Activated CD8-positive, alpha-beta memory T cell treated with anti-CD3 and anti-CD28 coated beads, Interleukin-2, amount 50 U/mL, for 24 hours (primary cell): ENCODE results near the gene NSL1.
"Not testable (repeated sequence)": the region's sequence is repeated elsewhere in the genome, so short reads cannot be mapped to it uniquely, and the experiment has no call there.

Source experiments
- DNase-seq: peaks from one replicate; pipeline ENCODE4 v3.0.0-alpha.2; 2020; ENCODE audit errors: extremely low read depth

The NSL1 gene

DNA sequence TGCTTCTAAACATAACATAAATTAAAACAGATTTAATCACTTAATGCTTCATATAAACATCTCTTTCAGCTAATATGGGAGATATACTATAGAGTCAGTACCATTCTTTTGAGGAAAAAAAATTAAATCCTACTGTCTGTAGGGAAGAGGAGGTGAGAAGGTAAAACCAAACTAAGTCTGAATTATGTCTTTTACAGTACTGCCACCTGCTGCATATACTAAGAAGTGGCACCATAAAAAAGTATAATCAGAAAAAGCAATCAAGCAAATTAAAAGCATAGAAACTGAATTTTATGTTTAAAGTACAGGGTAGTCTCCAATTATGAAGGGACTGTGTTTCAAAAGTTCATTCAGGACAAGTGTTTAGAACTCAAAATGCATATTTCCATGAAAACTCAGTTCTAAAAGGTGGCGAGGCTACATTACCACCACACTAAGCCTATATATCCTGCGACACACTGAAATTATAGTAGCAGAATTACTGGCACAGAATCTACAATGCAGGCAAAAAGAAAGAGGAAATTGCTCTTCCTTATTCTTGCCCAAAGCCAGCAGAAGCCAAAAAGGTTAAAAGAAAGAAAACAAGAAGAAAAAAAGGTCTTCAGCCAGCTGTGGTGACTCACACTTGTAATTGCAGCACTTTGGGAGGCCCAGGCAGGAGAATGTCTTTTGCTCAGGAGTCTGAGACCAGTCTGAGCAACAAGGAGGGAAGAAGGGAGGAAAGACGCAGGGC is 9.0 kb downstream of the NSL1 start:
- no peak for DNase-seq

DNA sequence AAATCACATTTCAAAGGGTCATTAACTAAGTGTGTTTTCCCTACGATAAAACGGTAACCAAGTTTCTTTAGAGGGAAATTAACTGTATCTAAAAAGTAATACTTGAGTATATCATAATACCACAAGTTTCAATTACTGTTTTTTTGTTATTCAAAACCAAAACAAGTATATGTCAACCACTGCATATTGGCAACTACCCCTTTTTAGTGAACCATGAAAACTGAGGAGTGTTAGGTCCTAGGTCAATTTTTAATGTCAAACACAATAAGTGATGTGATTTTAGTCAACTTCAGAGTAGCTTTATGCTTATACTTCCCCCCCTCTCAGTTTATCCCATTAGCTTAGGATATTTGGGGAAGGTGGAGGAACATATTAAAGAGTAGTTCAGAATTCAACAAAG is 10.4 kb downstream of the NSL1 start:
- DNase-seq = no peak

- no peak for DNase-seq
Observed at GRCh38 chr1:212780759-212781158, 10.8 kb downstream of the NSL1 start.

GRCh38 chr1:212779086-212779485 is 12.5 kb downstream of the NSL1 start:
- DNase-seq = not testable (repeated sequence)

- no peak for DNase-seq
Observed at GRCh38 chr1:212777151-212777550, 14.4 kb downstream of the NSL1 start.

DNA sequence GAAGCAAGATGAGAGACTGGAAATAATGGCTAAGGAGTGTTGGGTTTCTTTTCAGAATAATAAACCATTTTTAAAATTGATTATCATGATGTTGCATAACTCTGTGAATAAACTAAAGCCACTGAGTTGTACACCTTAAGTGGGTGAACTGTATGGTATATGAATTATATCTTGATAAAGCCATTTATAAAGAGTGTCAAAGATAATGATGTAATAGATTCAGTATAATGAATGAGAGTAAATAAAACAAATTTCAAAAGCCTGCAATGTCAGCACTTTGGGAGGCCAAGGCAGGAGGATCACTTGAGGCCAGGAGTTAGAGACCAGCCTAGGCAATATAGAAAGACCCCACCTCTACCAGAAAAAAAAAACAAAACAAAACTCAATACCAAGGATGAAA is 16.3 kb downstream of the NSL1 start:
- no peak for DNase-seq

DNA sequence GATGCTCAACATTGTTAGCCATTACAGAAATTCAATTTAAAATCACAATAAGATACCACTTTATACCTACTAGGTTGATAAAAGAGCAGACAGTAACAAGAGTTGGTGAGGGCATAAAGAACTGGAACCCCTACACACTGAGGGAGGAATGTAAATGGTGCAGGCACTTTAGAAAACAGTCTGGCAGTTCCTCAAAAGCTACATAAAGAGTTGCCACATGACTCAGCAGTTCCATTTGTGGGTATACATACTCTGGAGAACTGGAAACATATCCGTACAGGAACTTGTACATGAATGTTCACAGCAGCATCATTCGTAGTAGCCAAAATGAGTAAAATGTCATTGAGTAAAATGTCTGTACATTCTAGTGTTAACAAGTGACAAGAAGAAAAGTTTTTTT is 17.0 kb downstream of the NSL1 start:
- no peak for DNase-seq

DNA sequence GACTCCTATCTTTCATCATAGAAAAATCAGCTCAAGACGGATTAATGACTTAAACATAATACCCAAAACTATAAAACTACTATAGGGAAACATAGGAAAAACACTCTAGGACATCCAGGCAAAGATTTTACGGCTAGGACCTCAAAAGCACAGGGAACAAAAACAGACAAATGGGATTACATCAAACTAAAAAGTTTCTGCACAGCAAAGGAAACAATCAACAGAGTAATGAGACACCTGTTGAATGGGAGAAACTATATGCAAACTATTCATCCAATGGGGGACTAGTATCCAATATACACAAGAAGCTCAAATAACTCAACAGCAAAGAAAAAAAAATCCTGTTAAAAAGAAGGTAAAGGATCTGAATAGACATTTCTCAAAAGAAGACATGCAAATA is 18.6 kb downstream of the NSL1 start:
- no peak for DNase-seq

DNA sequence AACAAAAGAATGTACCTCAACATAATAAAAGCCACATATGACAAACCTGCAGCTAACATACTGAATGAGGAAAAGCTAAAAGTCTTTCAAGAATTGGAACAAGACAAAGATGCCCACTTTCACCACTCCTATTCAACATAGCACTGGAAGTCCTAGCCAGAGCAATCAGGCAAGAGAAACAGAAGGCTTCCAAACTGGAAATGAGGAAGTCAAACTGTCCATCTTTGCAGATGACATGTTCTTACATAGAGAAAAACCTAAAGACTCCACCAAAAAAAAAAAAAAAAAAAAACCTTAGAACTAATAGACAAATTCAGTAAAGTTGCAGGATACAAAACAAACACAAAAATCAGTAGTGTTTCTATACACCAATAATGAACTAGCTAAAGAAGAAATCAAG is 20.2 kb downstream of the NSL1 start:
- DNase-seq = no peak

- no peak for DNase-seq
Observed at GRCh38 chr1:212769459-212770167, 22.0 kb downstream of the NSL1 start.

DNA sequence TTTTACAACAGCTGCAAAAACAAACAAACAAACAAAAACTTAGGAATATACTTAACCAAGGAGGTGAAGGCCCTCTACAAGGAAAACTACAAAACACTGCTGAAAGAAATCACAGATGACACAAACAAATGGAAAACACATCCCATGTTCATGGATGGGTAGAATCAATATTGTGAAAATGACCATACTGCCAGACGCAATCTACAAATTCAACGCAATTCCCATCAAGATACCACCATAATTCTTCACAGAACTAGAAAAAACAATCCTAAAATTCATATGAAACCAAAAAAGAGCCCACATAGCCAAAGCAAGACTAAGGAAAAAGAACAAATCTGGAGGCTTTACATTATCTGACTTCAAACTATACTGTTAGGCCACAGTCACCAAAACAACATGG is 24.8 kb downstream of the NSL1 start:
- DNase-seq = not testable (repeated sequence)

DNA sequence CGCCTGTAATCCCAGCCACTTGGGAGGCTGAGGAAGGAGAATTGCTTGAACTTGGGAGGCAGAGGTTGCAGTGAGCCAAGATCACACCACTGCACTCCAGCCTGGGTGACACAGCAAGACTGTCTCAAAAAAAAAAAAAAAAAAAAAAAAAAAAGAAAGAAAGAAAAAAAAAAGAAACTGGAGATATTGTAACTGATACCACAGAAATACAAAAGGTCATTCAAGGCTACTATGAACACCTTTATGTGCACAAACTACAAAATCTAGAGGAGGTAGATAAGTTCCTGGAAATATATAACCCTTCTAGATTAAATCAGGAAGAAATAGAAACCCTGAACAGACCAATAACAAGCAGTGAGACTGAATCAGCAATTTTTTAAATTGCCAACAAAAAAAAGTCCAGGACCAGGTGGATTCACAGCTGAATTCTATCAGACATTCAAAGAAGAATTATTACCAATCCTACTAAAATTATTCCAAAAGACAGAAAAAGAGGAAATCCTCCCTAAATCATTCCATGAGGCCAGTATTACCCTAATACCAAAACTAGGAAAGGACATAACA is 26.8 kb downstream of the NSL1 start:
- DNase-seq = not testable (repeated sequence)

DNA sequence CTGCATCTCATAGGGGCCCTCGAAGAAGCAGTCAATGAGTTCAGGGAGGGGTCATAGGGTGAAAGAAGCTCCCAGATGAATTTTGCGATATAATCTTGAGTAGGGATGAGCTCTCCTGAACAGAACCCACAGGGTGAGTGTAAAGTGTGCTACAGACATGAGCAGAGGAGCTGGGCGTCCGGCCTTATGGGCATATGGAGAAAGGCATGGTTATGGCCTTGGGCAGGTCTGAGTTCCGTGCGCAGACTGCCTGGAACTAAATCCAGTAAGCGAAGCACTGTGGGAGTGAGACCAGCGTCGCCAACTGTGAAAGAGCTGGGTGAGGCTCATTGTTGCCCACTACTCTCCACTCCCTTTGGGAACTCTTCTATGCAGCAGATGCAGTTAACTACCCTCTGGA is 28.7 kb downstream of the NSL1 start:
- no peak for DNase-seq

DNA sequence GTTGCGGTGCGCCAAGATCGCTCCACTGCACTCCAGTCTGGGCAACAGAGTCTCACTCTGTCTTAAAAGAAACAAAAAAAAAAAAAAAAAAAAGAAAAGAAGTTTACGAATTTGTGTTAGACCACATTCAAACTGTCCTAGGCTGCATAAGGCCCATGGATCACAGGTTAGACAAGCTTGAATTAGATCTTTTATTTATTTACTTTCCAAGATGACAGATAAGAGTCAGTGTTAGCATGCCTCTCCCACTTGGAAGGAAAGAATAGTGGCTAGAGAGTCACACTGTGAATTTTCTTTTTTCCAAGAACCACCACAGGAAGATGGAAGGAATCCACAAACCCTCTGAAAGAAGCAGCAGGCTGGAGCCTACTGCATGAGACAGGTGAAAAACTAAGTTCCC is 29.3 kb downstream of the NSL1 start:
- DNase-seq = no peak

GRCh38 chr1:212760126-212760823 is 31.3 kb downstream of the NSL1 start:
- no peak for DNase-seq

GRCh38 chr1:212759683-212760082 is 31.9 kb downstream of the NSL1 start:
- DNase-seq = no peak

DNA sequence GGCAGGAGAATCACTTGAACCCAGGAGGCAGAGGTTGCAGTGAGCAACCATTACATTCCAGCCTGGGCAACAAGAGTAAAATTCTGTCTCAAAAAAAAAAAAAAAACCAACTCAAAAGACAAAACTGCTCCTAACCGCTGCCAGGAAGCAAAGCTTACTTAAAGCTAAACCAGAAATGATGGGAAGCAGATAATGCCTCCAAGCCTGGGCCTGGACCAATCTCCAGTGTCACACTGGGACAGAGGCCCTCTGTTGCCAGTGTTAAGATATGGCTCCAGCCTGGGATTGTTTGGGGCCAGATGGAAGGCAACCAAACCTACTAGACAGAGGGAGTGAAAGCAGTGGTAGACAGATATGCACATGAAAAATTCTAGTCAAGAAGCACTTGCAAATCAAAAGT is 36.9 kb downstream of the NSL1 start:
- no peak for DNase-seq

DNA sequence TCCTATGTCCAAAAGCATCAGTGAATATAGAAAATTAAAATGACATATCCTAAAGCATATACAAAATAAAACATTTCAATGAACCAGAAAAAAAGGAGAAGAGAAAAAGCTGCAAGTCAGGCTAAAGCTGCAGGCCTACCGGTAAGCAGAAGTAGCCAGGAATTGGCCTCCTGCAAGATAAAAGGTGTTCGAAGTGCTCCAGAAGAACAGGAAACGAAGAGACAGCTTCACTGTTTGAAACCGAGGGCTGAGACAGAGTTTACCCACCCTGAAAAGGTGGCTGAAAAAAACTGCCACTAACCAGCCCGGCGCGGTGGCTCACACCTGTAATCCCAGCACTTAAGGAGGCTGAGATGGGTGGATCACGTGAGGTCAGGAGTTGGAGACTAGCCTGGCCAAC is 37.4 kb downstream of the NSL1 start:
- no peak for DNase-seq

GRCh38 chr1:212753749-212754148 is 37.8 kb downstream of the NSL1 start:
- DNase-seq = no peak

GRCh38 chr1:212752934-212753497 is 38.6 kb downstream of the NSL1 start:
- no peak for DNase-seq

DNA sequence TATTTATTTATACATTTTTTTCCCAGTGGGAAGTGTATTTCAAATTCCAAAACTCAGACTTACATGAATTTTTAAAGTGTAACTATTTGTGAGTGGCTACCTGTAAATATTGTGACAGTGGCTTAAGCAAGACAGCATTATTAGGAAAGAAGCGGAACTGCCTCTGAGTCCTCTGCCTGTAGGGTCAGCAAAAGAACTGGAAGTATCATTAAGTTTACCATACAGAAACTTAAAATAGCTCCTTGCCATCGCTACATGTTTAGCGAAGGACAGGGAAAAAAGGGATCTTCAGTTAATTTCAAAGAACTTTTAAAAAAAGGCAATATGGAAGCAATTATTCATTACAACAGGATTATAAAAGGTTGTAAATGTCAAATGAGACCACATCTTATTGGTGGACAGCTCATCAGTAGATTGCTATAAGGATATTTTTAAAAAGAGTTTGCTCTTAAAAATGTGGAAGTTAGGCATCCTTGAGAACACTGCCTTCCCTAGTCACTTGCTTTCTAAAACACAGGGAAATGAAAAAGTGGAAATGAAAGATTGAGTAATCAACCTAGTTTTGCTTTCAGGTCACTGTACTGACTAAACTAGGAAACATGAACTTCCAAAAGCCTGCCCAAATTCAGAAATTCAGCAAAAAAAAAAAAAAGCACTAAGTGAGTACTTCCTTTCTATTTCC is 39.2 kb downstream of the NSL1 start:
- DNase-seq = no peak
